Measurements from ENCODE around the gene UQCR11.

DNA sequence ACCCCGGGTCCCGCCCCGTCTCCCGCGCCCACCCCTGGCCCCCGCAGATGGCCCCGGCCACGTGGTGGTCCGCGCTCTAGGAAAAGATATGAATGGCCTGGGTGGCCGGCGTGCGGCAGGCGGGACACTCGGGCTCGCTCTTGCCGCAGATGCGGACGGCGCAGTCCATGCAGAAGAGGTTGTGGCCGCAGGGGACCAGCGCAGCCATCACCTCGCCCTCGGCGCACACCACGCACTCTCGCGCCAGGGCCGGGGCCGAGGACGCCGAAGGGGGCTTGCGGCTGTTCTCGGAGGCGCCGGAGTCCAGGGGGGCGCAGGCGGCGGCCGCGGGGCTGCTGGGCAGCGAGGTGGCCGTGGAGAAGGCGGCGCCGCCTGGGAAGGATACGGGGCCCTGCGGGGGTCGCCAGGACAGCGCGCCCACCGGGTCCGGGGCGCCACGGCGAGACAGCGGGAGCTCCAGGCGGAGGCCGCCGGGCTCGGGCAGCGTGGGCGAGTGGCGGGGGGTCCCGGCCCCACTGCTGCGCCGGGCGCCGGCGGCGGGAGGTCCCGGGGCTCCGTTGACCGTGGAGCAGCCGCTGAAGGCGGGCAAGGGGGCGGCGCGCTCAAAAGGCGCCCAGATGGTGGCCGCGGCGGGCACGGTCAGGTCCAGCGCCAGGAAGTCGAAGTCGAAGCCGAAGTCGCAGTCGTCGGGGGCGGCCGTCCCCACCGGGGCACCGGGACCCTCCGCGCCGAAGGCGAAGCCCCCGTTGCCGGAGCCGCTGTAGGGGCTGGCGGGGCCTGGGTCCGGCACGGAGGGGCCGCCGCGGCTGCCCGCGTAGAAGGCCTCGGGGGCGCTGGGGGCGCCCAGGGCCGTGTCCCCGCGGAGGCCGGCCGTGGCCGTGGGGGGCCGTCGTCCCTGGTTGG, 49.5 kb downstream of the UQCR11 start:
- TF ChIP-seq CTCF (IDR thresholded peaks at IDR 0.05) (no peak), ZFX (IDR thresholded peaks at IDR 0.05; ENCODE audit: borderline replicate concordance) (no peak)

Measured in 22Rv1 (cell line).